Skeletal muscle satellite cell (primary cell): ENCODE data around the gene NT5DC3.

ENCODE experiments used
- H3K27me3 ChIP-seq: 2 replicates; pipeline ENCODE4 v1.7.0; 2013; ENCODE audit warnings: low read length; ENCODE audit not compliant: control insufficient read depth, insufficient read depth
- H3K36me3 ChIP-seq: 2 replicates; pipeline ENCODE4 v1.7.0; 2013; ENCODE audit warnings: mild to moderate bottlenecking, control low read depth, low read length; ENCODE audit not compliant: insufficient read depth
- H3K4me1 ChIP-seq: 2 replicates; pipeline ENCODE4 v1.7.0; 2013; ENCODE audit warnings: low read length; ENCODE audit not compliant: control insufficient read depth, insufficient read depth
- H3K4me2 ChIP-seq: 2 replicates; pipeline ENCODE4 v1.7.0; 2013; ENCODE audit warnings: mild to moderate bottlenecking, low read length
- H3K4me3 ChIP-seq: 2 replicates; pipeline ENCODE4 v1.7.0; 2013; ENCODE audit warnings: low read length
- H3K9ac ChIP-seq: 2 replicates; pipeline ENCODE4 v1.7.0; 2013; ENCODE audit warnings: mild to moderate bottlenecking, low read depth, low read length, moderate library complexity
- H3K9me3 ChIP-seq: replicated peaks from 2 replicates; pipeline ENCODE4 v1.7.0; 2013; ENCODE audit warnings: mild to moderate bottlenecking, control low read depth, low read length

NT5DC3 gene

GRCh38 chr12:103854372-103854973 lies 13.4 kb upstream of the NT5DC3 start:
- Histone ChIP-seq H3K27me3 (no peaks in the 10 kb centered on the region), H3K4me2 (no peak overlapping the region), H3K9ac (no peak overlapping the region), H3K4me1 (peaks cover 63% of the 10 kb centered on the region), H3K4me3 (no peak overlapping the region), H3K9me3 (no peaks in the 10 kb centered on the region), H3K36me3 (no peaks in the 10 kb centered on the region)

GRCh38 chr12:103852498-103852997 lies 11.5 kb upstream of the NT5DC3 start:
- Histone ChIP-seq H3K27me3 (no peaks in the 10 kb centered on the region), H3K9me3 (no peaks in the 10 kb centered on the region), H3K36me3 (no peaks in the 10 kb centered on the region), H3K4me3 (no peak overlapping the region), H3K4me2 (no peak overlapping the region), H3K4me1 (peaks cover 58% of the 10 kb centered on the region), H3K9ac (no peak overlapping the region)

DNA sequence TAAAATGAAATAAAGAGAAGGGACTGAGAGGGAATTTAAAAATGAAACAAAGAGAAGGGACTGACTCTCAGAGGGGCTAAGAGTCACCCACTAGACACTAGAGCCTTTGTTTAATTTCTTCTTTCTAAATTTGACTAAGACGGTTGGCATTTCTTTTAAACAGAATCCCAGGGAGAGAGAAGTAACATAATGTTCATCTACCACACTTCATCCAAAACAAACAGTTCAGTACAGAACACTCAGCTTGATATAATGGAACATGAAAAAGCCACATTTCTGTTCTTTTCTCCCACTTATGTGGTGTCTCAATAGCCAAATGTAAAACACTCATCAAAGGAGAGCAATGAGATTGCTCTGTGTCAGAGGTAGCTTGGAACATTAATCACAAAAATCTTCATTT lies 10.1 kb upstream of the NT5DC3 start:
- H3K4me1 ChIP-seq, result peaks cover 57% of the 10 kb centered on the region
- peak overlapping the region; percentile 43 for H3K9ac ChIP-seq
- no peaks in the 10 kb centered on the region for H3K27me3 ChIP-seq
- H3K4me3 ChIP-seq, result no peak overlapping the region
- H3K4me2 ChIP-seq, result peak overlapping the region; percentile 48
- H3K36me3 ChIP-seq, result no peaks in the 10 kb centered on the region
- no peaks in the 10 kb centered on the region for H3K9me3 ChIP-seq

DNA sequence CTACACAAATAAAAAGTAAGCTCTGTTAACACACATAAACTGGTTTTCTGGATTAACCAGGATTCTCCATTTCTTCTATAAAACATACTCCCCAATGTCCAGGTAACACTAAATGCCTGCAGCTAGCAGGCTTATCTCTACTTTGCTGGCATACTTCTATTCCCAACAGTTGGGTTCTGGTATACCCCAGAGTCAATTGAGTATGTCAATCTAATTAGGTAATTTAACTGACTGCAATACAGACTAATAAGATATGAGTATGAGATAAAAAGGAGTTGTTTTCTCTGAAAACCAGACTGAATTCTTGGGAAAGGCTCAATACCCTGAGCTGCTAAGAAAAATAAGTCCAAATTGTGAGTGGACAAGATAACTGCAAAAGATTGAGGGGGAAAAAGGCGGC lies 9.4 kb upstream of the NT5DC3 start:
- peaks cover 50% of the 10 kb centered on the region for H3K4me1 ChIP-seq
- H3K27me3 ChIP-seq, result no peaks in the 10 kb centered on the region
- no peak overlapping the region for H3K4me3 ChIP-seq
- peak overlapping the region; percentile 48 for H3K4me2 ChIP-seq
- no peaks in the 10 kb centered on the region for H3K9me3 ChIP-seq
- H3K9ac ChIP-seq, result peak overlapping the region; percentile 31
- H3K36me3 ChIP-seq, result no peaks in the 10 kb centered on the region

DNA sequence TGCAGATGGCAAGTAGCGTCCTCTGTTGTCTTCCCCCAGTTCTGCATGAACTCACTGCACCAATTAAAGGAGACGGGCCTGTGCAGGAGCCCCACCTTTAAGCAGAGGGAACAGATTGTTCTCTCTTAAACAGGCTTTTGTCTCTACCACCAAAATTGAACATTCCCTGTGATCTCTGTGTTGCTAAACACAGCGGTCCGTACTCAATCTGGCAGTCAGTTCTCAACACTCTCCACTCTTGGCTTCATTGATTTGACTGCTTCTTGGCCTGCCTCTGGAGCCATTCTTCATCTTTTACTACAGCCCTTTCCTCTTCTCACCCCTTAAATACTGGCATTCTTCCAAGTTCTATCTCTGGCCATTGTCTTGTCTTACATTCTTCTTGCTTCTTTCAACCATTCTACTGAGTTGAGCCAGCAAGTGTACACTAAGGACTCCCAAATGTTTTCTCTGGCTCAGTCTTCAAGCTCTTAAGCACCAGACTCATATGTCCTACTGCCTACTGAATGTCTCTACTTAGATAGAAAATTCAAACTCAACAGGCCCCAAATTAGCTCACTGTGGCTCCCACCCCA lies 8.0 kb upstream of the NT5DC3 start:
- Histone ChIP-seq H3K4me1 (peaks cover 45% of the 10 kb centered on the region), H3K36me3 (no peaks in the 10 kb centered on the region), H3K27me3 (no peaks in the 10 kb centered on the region), H3K9me3 (no peaks in the 10 kb centered on the region), H3K4me3 (no peak overlapping the region), H3K4me2 (no peak overlapping the region), H3K9ac (no peak overlapping the region)

DNA sequence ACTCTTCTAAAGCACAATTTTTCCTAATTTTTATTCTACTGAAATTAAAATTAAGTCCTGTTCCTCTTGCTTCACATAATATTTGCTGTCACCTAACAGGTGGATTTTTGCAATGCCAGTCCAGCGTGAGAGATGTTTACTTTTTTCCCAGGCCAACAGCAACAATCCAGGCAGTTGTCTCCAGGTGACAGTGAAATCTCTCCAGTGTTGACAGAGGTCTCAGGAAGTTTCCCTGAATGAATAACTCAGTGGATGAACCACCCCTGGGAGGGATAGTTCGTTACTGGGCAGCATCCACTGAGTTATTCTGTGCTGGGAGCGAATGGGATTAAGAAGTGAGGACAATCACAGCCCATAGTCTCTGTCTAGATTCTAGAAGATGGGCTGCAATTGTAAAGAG lies 7.1 kb upstream of the NT5DC3 start:
- H3K9ac ChIP-seq, result no peak overlapping the region
- no peak overlapping the region for H3K4me2 ChIP-seq
- H3K4me3 ChIP-seq, result no peak overlapping the region
- peaks cover 45% of the 10 kb centered on the region for H3K4me1 ChIP-seq
- H3K27me3 ChIP-seq, result no peaks in the 10 kb centered on the region
- H3K9me3 ChIP-seq, result no peaks in the 10 kb centered on the region
- no peaks in the 10 kb centered on the region for H3K36me3 ChIP-seq

- Histone ChIP-seq H3K9ac (no peak overlapping the region), H3K4me3 (no peak overlapping the region), H3K4me2 (no peak overlapping the region), H3K27me3 (no peaks in the 10 kb centered on the region), H3K4me1 (peaks cover 35% of the 10 kb centered on the region), H3K36me3 (no peaks in the 10 kb centered on the region), H3K9me3 (no peaks in the 10 kb centered on the region)
These were observed 5.4 kb upstream of the NT5DC3 start for GRCh38 chr12:103846415-103846814.

GRCh38 chr12:103844305-103844704 lies 3.3 kb upstream of the NT5DC3 start:
- H3K9ac ChIP-seq, result no peak overlapping the region
- H3K9me3 ChIP-seq, result no peaks in the 10 kb centered on the region
- no peak overlapping the region for H3K4me2 ChIP-seq
- H3K36me3 ChIP-seq, result no peaks in the 10 kb centered on the region
- H3K4me1 ChIP-seq, result peaks cover 23% of the 10 kb centered on the region
- no peaks in the 10 kb centered on the region for H3K27me3 ChIP-seq
- no peak overlapping the region for H3K4me3 ChIP-seq

DNA sequence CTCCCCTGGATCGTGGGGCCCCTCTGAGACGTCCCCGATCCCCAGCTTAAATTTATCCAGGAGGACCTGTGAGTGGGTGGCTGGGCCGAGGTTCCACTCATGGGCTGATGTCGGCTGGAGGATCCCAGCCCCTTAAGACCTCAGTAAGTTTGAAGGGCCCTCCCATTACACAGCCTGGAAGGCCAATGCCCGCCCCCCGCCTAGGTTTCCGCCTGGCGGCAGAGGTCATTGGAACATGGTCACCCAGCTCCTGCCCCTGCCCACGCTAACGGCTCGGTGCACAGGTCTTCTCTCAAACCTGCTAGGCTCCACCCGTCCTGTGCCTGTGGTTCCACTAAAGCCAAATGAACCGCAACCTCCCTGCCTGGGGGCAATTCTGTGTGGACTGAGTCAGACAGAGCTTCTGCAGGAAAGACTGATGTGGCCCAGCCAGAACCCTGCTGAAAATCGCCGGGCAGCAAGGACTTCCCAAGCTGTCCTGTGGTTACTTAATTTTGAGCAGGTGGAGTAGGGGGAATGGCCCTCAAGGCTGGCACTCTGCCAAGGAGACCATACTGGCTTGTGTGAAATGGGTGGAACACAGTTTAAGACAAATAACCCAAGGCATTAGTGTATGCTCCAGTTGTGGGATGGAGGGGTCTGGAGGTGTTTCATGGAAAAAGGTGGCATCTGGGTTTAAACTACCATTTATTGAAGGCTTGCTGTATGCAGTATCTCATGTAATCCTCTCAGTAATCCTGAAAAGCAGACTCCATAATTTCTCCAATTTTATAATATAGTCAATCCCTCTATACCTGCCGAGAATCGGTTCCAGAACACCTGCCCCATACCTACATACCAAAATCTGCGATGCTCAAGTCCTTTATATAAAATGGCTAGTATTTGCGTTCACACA lies 903 bp upstream of the NT5DC3 start:
- peak overlapping the region; percentile 77 for H3K4me3 ChIP-seq
- peak overlapping the region; percentile 77 for H3K9ac ChIP-seq

DNA sequence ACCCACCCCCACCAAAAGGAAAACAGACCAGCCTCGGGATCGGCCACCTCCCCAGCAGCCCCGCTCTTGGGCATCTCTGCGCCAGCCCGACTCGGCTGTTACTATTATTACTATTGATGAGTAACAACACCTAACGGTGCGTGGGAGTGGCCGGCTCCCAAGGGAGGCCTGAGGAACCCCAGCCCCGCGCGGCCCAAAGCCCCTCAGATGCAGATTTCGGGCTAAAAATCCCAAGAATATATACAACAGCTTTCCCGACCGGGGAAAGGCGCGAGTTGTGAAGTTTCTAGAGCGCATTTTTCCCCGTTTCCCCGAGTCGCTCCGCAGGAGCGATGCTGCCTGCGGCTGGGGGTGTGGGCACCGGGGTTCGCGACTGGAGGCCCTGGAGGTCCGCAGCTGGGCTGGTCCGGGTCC lies 565 bp downstream of the NT5DC3 start:
- Histone ChIP-seq H3K4me3 (peak overlapping the region; percentile 95), H3K4me1 (peaks cover 28% of the 10 kb centered on the region), H3K27me3 (no peaks in the 10 kb centered on the region), H3K4me2 (peak overlapping the region; percentile 83), H3K9ac (peak overlapping the region; percentile 93), H3K9me3 (no peaks in the 10 kb centered on the region), H3K36me3 (no peaks in the 10 kb centered on the region)

More for the DNA sequence above, 903 bp upstream of the NT5DC3 start:
- H3K9me3 ChIP-seq, result no peaks in the 10 kb centered on the region
- H3K4me1 ChIP-seq, result peaks cover 28% of the 10 kb centered on the region
- H3K4me2 ChIP-seq, result peak overlapping the region; percentile 94
- H3K36me3 ChIP-seq, result no peaks in the 10 kb centered on the region
- H3K27me3 ChIP-seq, result no peaks in the 10 kb centered on the region

GRCh38 chr12:103839609-103840461 lies 1.2 kb downstream of the NT5DC3 start:
- peaks cover 28% of the 10 kb centered on the region for H3K4me1 ChIP-seq
- no peaks in the 10 kb centered on the region for H3K9me3 ChIP-seq
- peak overlapping the region; percentile 93 for H3K9ac ChIP-seq
- peak overlapping the region; percentile 95 for H3K4me3 ChIP-seq
- H3K36me3 ChIP-seq, result no peaks in the 10 kb centered on the region
- peak overlapping the region; percentile 83 for H3K4me2 ChIP-seq
- no peaks in the 10 kb centered on the region for H3K27me3 ChIP-seq
